GM12801 (cell line): Measurements from ENCODE around the gene GCDH.

Source experiments
- TF ChIP-seq, protein P1 (sequence below): IDR thresholded peaks from one replicate; pipeline ENCODE4 v1.5.1; 2011; ENCODE audit warnings: control low read depth; ENCODE audit not compliant: insufficient read length; ENCODE audit errors: extremely low read depth

The GCDH gene

DNA sequence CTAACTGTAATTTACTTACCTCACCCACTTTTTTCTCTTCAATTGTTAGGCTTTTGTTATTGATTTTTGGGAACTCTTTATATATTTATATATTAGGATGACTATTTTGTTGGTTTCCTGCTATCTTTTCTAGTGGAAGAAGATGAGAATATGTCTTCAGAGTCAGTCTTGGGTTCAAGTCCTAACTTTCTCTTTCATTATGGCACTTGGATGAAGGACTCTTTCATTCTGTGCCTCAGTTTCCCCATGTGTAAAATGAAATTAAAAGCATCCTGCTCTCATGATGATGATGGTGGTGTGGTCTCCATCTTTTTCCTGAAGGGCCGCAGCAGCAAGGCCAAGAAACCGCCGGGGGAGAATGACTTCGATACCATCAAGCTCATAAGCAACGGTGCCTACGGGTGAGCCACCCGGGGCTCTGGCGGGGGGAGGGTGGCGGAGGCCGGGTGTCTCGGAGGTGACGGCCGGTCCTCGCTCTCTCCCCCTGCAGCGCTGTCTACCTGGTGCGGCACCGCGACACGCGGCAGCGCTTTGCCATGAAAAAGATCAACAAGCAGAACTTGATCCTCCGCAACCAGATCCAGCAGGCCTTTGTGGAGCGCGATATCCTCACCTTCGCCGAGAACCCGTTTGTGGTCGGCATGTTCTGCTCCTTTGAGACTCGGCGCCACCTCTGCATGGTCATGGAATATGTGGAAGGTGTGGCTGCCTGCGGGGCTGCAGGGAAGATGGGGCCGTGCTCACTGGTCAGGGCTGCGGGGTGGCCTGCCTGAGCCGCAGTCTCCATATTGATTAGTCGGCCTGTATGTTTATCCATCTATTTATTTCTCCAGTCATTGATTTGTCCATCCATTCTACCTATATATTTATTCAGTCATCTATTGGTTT lies 32.7 kb upstream of the GCDH start:
- TF ChIP-seq, protein P1, sequence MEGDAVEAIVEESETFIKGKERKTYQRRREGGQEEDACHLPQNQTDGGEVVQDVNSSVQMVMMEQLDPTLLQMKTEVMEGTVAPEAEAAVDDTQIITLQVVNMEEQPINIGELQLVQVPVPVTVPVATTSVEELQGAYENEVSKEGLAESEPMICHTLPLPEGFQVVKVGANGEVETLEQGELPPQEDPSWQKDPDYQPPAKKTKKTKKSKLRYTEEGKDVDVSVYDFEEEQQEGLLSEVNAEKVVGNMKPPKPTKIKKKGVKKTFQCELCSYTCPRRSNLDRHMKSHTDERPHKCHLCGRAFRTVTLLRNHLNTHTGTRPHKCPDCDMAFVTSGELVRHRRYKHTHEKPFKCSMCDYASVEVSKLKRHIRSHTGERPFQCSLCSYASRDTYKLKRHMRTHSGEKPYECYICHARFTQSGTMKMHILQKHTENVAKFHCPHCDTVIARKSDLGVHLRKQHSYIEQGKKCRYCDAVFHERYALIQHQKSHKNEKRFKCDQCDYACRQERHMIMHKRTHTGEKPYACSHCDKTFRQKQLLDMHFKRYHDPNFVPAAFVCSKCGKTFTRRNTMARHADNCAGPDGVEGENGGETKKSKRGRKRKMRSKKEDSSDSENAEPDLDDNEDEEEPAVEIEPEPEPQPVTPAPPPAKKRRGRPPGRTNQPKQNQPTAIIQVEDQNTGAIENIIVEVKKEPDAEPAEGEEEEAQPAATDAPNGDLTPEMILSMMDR = no peak

DNA sequence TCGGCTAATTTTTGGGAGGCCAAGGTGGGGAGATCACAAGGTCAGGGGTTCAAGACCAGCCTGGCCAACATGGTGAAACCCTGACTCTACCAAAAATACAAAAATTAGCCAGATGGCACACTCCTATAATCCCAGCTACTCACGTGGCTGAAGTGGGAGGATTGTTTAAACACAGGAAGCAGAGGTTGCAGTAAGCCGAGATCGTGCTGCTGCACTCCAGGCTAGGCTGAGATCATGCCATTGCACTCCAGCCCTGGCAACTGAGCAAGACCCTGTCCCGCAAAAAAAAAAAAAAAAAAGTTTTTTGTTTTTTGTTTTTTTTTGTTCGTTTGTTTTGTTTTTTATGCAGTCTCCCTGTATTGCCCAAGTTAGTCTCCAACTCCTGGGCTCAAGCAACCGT lies 31.4 kb upstream of the GCDH start:
- TF ChIP-seq, protein P1 = no peak

DNA sequence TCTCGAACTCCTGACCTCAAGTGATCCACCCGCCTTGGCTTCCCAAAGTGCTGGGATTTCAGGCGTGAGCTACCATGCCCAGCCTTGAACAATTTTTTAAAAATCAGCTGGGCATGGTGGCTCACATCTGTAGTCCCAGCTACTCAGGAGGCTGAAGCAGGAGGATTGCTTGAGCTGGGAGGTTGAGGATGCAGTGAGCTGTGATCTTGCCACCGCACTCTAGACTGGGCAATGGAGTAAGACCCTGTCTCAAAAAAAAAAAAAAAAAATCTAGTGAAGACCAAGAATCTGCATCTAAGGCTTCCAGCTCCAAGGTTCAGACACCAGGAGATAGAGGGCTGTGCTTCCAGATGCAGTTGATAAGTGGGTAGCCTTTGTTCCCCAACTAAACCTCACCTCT lies 26.8 kb upstream of the GCDH start:
- TF ChIP-seq, protein P1 = no peak

DNA sequence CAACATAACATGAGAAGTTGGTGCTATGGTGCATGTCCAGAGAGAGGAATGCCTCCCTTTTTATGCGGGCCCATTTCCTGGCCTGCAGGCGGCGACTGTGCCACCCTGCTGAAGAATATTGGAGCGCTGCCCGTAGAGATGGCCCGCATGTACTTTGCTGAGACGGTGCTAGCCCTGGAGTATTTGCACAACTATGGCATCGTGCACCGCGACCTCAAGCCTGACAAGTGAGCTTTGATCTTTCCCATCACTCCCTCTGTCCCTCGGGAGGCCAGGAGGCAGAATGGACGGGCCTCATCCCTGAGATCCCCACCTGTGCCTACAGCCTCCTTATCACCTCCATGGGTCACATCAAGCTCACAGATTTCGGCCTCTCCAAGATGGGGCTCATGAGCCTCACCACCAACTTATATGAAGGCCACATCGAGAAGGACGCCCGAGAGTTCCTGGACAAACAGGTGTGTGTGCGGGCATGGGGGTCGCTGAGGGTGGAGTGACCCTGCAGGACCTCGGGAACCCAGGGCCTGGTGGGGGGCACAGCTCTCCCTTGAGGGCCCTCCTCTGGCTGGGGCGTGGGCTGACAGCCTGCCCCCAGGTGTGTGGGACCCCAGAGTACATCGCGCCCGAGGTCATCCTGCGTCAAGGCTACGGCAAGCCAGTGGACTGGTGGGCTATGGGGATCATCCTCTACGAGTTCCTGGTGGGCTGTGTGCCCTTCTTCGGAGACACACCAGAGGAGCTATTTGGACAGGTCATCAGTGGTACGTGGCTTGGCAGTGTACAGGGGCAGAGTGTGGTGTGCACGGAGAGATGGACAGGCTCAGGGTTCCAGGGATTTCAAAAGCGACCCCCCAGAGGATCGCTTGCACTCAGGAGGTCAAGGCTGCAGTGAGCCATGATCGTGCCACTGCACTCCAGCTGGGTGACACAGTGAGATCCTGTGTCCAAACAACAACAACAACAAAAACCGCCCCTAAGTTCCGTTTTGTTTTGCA lies 25.9 kb upstream of the GCDH start:
- TF ChIP-seq, protein P1 = no peak

DNA sequence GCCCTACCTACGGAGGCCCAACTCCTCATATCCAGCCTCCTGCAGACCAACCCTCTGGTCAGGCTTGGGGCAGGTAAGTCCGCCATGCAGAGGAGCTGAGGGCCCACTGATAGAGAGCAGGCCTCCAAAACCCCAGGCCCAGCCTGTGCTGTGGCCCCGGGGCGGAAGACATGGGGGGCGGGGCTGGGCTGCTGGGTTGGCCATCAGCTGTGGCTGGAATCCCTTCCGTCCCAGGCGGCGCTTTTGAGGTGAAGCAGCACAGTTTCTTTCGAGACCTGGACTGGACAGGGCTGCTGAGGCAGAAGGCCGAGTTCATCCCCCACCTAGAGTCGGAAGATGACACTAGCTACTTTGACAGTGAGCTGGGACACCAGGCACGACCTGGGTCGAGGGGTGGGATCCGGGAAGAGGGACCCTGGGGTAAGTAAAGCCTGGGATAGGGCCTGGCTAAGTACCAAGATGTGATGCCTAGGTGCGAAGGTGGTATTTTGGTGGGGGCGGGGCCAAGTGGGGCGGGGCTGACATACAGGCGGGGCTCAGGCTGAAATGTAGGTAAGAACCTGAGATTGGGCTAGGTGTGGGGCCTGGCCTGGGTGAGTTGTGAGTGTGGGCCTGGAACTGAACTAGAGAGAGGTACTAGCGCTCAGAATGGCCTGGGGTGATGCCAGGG lies 25.1 kb upstream of the GCDH start:
- TF ChIP-seq, protein P1 = no peak

DNA sequence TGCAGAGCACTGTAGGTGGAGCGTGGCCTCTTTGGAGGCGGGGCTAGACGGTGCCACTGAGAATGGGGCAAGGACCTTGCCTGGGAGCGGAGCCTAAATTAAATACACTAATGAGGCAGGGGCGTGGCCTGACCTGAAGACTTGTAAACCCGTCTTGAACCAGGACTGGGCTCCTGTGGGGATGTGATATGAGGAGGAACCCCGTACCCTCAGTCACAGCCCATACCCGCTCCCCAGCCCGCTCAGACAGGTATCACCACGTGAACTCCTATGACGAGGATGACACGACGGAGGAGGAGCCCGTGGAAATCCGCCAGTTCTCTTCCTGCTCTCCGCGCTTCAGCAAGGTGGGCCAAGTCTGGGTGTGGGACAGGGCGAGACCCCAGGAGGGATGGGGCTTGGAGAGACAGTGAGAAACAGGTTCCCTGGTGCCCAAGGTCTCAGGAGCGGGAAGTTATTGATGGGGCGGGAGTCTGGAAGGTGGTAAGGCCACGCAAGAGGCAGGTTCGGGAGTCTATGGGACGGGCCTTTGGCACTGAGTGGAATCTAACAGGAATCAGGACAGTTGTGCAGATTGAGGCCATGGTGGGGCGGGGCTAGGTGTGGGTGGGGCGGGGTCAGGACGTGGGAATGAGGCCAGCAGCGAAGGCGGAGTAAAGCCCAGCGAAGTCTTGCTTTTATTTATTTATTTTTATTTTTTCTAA lies 24.4 kb upstream of the GCDH start:
- TF ChIP-seq, protein P1 = no peak
